ENCODE results near the gene NREP.

NREP gene

GRCh38 chr5:111681414-111682120 lies 75.4 kb downstream of the NREP start:
- Histone ChIP-seq H3K9ac (ENCODE audit: low read length) (no peak overlapping the region), H3K4me3 (ENCODE audit: low read length) (no peak overlapping the region), H3K4me1 (ENCODE audit: control insufficient read depth, insufficient read depth, low read length) (peaks cover 16% of the 10 kb centered on the region)

GRCh38 chr5:111680737-111681413 lies 76.1 kb downstream of the NREP start:
- Histone ChIP-seq H3K36me3 (ENCODE audit: control insufficient read depth, insufficient read depth, low read length) (no peaks in the 10 kb centered on the region), H3K9me3 (ENCODE audit: control insufficient read depth, low read length) (no peaks in the 10 kb centered on the region), H3K4me3 (ENCODE audit: low read length) (no peak overlapping the region), H3K4me1 (ENCODE audit: control insufficient read depth, insufficient read depth, low read length) (peaks cover 16% of the 10 kb centered on the region), H3K27me3 (ENCODE audit: control insufficient read depth, insufficient read depth, low read length) (no peaks in the 10 kb centered on the region), H3K9ac (ENCODE audit: low read length) (no peak overlapping the region)

More at GRCh38 chr5:111681414-111682120, 75.4 kb downstream of the NREP start:
- H3K27me3 ChIP-seq (ENCODE audit: control insufficient read depth, insufficient read depth, low read length) = no peaks in the 10 kb centered on the region
- no peaks in the 10 kb centered on the region for H3K36me3 ChIP-seq (ENCODE audit: control insufficient read depth, insufficient read depth, low read length)
- H3K9me3 ChIP-seq (ENCODE audit: control insufficient read depth, low read length) = no peaks in the 10 kb centered on the region

GRCh38 chr5:111679611-111680010 lies 77.4 kb downstream of the NREP start:
- no peak overlapping the region for H3K9ac ChIP-seq (ENCODE audit: low read length)
- H3K27me3 ChIP-seq (ENCODE audit: control insufficient read depth, insufficient read depth, low read length) = no peaks in the 10 kb centered on the region
- no peaks in the 10 kb centered on the region for H3K9me3 ChIP-seq (ENCODE audit: control insufficient read depth, low read length)
- peaks cover 16% of the 10 kb centered on the region for H3K4me1 ChIP-seq (ENCODE audit: control insufficient read depth, insufficient read depth, low read length)
- H3K36me3 ChIP-seq (ENCODE audit: control insufficient read depth, insufficient read depth, low read length) = no peaks in the 10 kb centered on the region
- no peak overlapping the region for H3K4me3 ChIP-seq (ENCODE audit: low read length)
